Fibroblast of lung (primary cell): ENCODE measurements around the gene SHROOM3.

ENCODE experiments used
- CTCF ChIP-seq, 2 donors: IDR thresholded peaks in 1 of 2; conservative IDR thresholded peaks in 1 of 2; 1 replicate in 1 of 2; 2 replicates in 1 of 2; pipeline ENCODE4 v1.5.1; 2011 to 2012; ENCODE audit warnings: low read length in 2 of 2, control low read depth in 1 of 2, inconsistent platforms in 1 of 2, low read depth in 1 of 2, mild to moderate bottlenecking in 1 of 2
- EZH2 ChIP-seq: IDR thresholded peaks from 2 replicates; pipeline ENCODE4 v1.5.1; 2012; ENCODE audit warnings: low read length, control low read depth, mild to moderate bottlenecking; ENCODE audit errors: missing control alignments

GRCh38 chr4:76622717-76623116 is 187.7 kb downstream of the SHROOM3 start:
- TF ChIP-seq CTCF (conservative IDR thresholded peaks at IDR 0.05 in 1 of 2, IDR thresholded peaks at IDR 0.05 in 1 of 2; ENCODE audit: low read depth in 1 of 2, low read length in 2 of 2) (no peak), EZH2 (no peak)
